GM12891 (cell line): Measurements from ENCODE around the gene TTC9B.

ENCODE experiments used
- PAX5 ChIP-seq: IDR thresholded peaks from 2 replicates; pipeline ENCODE4 v1.6.1; 2011; ENCODE audit warnings: low read length, moderate library complexity, mild to moderate bottlenecking; ENCODE audit not compliant: insufficient read depth, severe bottlenecking
- POLR2A ChIP-seq: IDR thresholded peaks from 2 replicates; pipeline ENCODE4 v1.6.1; 2011; ENCODE audit warnings: low read depth, low read length, control low read depth
- POLR2AphosphoS5 ChIP-seq: IDR thresholded peaks from 2 replicates; pipeline ENCODE4 v1.6.1; 2011; ENCODE audit warnings: low read depth, low read length, control low read depth
- SPI1 ChIP-seq: IDR thresholded peaks from 2 replicates; pipeline ENCODE4 v1.6.1; 2011; ENCODE audit warnings: low read depth, low read length, control low read depth
- TAF1 ChIP-seq: IDR thresholded peaks from 2 replicates; pipeline ENCODE4 v1.6.1; 2011; ENCODE audit warnings: low read depth, low read length, control low read depth

- TF ChIP-seq POLR2A (no peak), POLR2AphosphoS5 (no peak), TAF1 (no peak), SPI1 (no peak), PAX5 (no peak)
Observed at GRCh38 chr19:40233811-40234389, 15.7 kb upstream of the TTC9B start.
